T follicular helper cell (primary cell): ENCODE results near the gene FOXD1.
"Not testable (repeated sequence)": the region's sequence is repeated elsewhere in the genome, so short reads cannot be mapped to it uniquely, and the experiment has no call there.

Experiments
- DNase-seq: peaks from one replicate; pipeline ENCODE4 v3.0.0-alpha.2; 2020; ENCODE audit warnings: low read depth
- total RNA-seq, 2 experiments: gene quantifications; one replicate each; lab custom pipeline; 2026; lab: John Stamatoyannopoulos, UW

FOXD1 gene
- total RNA-seq: 0 to 0.06 reads per million in 2 experiments

- DNase-seq: no peak
Observed at GRCh38 chr5:73448463-73449136, at the start of gene FOXD1. Gene FOXD1 (minus strand): TSS chr5:73448777. CDS start chr5:73448362, 415 bp downstream.

- no peak for DNase-seq
Observed at GRCh38 chr5:73497497-73498056, 49.0 kb upstream of the FOXD1 start.

DNA sequence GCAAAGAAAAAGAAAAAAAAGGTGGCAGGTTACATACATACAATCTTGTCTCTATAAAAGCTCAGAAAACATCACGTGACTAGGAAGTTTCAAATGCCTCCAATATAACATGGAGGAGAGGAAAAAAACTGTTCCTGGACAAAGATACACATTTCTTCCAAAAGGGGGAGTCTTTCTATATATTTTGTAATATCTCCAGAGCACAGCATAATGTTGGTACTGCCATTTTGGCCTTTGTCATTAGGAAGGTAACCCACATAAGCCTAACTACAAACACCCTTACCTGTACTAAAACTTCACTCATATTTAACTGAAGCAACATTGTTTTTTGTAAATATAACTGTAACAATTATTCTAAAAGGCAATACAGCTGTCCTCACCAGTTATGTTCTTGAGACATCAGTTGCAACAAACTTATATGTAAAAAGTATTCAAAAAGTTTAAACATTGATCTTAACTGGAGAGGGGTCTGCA is 48.4 kb upstream of the FOXD1 start:
- no peak for DNase-seq

GRCh38 chr5:73495772-73496335 is 47.3 kb upstream of the FOXD1 start:
- no peak for DNase-seq

- DNase-seq: no peak
Observed at GRCh38 chr5:73494721-73495120, 46.1 kb upstream of the FOXD1 start.

DNA sequence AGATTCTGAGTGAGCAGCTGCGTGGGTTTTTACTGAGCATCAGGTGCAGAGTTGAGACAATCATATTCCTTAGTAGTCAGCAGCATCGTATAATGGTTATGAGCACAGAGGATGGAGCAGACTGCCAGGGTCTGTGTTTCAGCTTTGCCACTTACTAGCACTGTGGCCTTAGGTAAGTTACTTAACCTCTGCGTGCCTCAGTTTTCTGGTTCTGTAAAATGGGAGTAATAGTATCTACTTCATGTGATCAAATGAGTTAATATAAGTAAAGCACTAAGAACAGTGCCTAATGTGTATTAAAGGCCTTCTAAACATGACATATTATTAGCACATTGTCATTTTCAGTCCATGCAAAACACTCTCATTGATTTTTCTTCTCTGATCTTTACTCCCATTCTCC is 44.8 kb upstream of the FOXD1 start:
- no peak for DNase-seq

- DNase-seq: no peak
Observed at GRCh38 chr5:73491155-73491554, 42.6 kb upstream of the FOXD1 start.

GRCh38 chr5:73490088-73490487 is 41.5 kb upstream of the FOXD1 start:
- no peak for DNase-seq

GRCh38 chr5:73488806-73489205 is 40.2 kb upstream of the FOXD1 start:
- no peak for DNase-seq

GRCh38 chr5:73487815-73488214 is 39.2 kb upstream of the FOXD1 start:
- DNase-seq: no peak

DNA sequence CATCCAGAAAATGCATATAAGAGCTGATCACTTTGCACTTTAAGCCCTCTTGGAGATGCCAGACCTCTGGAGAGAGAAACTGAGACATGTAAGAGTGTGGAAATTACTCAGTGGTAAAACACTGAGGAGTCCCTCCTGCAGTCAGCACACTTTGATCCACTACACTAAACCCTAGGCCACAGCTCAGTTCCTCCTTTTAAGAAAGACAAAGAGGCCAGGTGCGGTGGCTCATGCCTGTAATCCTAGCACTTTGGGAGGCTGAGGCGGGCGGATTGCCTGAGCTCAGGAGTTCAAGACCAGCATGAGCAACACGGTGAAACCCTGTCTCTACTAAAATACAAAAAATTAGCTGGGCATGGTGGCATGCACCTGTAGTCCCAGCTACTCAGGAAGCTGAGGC is 38.7 kb upstream of the FOXD1 start:
- not testable (repeated sequence) for DNase-seq

GRCh38 chr5:73486119-73486899 is 37.7 kb upstream of the FOXD1 start:
- no peak for DNase-seq

DNA sequence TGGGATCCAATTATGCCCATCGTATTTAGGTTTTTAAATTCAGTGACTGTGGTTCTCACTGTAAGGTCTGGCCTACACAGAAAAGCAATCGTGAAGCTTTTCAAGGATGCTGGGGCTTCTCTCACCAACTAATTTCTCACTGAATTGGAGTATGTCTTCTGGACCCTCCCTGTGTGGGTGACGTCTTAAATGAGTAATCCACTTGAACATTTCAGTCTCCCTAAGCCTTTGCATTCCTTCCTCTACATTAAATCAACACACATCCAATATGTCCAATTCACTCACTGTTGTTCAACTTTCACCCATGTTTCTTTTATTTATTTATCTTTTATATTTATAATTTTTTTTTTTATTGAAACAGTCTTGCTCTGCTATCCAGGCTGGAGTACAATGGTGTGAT is 37.1 kb upstream of the FOXD1 start:
- DNase-seq: no peak

DNA sequence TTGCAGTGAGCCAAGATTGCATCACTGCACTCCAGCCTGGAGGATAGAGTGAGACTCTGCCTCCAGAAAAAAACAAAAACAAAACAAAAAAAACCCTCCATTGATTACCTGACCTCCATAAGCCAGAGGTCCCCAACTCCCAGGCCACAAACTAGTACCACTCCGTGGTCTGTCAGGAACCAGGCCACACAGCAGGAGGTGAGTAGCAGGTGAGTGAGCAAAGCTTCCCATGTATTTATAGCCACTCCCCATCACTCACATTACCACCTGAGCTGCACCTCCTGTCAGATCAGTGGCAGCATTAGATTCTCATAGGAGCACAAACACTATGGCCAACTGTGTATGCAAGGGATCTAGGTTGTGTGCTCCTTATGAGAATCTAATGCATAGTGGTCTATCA is 35.9 kb upstream of the FOXD1 start:
- no peak for DNase-seq

DNA sequence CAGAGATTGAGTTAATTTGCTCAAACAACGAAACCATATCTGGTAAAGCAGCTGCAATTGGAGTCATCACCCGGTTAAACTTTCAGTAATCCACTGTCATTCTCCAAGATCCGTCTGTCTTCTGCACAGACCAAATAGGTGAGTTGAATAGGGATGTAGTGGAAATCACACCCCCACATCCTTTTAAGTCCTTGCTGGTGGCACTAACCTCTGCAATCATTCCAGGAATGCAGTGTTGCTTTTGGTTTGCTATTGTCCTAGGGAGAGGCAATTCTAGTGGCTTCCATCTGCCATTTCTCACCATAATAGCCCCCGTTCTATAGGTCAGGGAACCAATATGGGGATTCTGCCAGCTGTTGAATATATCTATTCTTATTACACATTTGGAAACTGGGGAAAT is 35.1 kb upstream of the FOXD1 start:
- no peak for DNase-seq

DNA sequence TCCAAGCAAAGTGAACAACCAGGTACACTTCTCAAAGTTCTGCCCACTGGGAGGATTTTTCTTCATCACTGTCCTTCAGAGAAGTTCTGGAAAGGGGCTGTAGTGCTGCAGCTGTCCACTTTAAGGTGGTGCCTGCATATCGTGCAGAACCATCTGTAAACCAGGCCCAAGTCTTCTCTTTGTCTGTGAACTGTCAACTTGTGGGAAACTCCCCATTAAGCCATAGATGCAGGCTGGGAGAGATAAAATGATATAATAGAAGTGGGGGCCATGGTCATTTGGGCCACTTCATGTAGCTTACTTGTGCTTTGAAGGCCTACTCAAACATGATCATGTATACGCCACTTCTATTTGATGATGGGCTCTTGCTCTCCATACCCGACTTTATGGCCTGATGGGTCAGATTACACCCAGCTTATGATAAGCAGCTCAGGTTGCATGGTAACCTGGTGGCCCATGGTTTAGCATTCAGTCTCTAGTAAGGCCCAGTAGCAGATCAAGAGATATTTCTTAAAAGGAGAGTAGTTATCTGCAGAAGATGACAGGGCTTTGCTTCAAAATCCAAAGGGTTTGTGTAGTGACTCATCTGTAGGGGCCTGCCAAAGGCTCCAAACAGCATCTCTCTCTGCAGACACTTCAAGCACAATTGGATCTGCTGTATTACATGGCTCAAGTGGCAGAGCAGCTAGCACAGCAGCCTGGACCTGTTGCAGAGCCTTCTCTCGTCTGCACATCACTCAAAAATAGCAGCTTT is 34.0 kb upstream of the FOXD1 start:
- DNase-seq: no peak

GRCh38 chr5:73480500-73480899 is 31.9 kb upstream of the FOXD1 start:
- no peak for DNase-seq

GRCh38 chr5:73472116-73472515 is 23.5 kb upstream of the FOXD1 start:
- DNase-seq: no peak

DNA sequence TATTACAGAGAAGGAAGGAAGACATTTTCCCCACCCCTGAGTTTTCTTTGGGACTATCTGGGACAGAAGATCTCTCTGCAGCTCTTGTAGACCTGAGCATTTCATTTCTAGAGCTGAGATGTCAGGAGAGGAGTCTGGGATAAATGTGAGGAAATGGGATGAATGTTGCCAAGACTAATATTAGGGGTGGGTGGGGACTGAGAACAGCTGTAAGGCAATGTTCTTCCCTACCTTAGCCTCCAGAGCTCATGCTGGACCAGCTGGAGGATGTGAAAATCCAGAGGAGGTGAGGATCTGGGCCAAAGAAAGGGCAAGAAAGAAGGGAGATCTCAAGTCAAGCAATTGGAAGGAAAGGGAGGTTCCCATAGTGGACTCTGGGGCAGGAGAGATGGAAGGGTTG is 23.1 kb upstream of the FOXD1 start:
- no peak for DNase-seq

DNA sequence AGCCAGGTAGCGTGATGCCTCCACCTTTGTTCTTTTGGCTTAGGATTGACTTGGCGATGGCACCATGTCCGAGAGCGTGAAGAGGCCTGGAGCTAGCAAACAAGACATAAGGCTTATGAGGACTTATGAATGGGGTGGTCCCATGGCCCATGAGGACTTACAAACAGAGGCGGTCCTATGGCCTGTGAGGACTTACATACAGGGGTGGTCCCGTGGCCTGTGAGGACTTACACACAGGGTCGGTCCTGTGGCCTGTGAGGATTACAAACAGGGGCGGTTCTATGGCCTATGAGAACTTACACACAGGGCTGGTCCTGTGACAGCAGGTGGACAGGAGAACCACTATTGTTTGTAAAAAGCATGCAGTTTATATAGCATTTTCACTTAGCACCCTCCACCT is 21.3 kb upstream of the FOXD1 start:
- no peak for DNase-seq

- DNase-seq: not testable (repeated sequence)
Observed at GRCh38 chr5:73468638-73469037, 20.1 kb upstream of the FOXD1 start.
